B cell (primary cell): ENCODE data around the gene KIAA1328.

Experiments used
- CTCF ChIP-seq: fragments of 200-600 bp; IDR thresholded peaks from one replicate; pipeline ENCODE4 v1.8.0; 2022; ENCODE audit warnings: antibody characterized with exemption, mild to moderate bottlenecking
- EZH2 ChIP-seq: IDR thresholded peaks from 2 replicates; pipeline ENCODE4 v1.6.1; 2012; ENCODE audit warnings: borderline replicate concordance, low read depth, mild to moderate bottlenecking, moderate library complexity, low read length; ENCODE audit not compliant: insufficient read depth, poor library complexity, severe bottlenecking

- no peak for TF ChIP-seq CTCF
- no peak for TF ChIP-seq EZH2
These were observed 406.7 kb downstream of the KIAA1328 start for GRCh38 chr18:37235583-37235982.
